ENCODE data around the gene ATRAID.

GRCh38 chr2:27261241-27261925 is 49.5 kb downstream of the ATRAID start:
- TF ChIP-seq CTCF (IDR thresholded peaks at IDR 0.05): no peak
- no peak for TF ChIP-seq POLR2A (IDR thresholded peaks at IDR 0.05)
